Activated T-cell treated with anti-CD3 and anti-CD28 coated beads for 48 hours (primary cell): ENCODE results near the gene SEC14L6.

Experiments
- DNase-seq: peaks from one replicate; pipeline ENCODE4 v3.0.0-alpha.2; 2020; ENCODE audit warnings: low read depth

SEC14L6 gene

DNA sequence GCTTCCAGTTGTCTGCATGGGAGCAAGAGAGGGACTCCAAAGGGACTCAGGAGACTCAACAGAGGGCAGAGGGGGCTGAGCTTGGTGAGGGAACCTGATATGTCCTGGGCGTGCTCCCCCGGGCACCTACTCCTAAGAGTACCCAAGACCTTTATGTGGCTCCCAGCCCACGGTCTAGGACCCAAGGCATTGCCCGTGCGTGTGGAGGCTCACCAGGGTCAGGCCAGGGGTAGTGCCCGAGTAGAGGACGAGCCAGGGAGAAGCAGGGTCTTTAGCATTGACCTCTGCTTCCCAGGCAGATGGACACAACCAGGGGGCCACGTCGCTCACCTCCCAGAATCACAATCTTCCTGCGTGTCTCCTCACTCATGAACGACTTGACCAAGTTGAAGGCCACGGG is 54.4 kb downstream of the SEC14L6 start:
- no peak for DNase-seq

DNA sequence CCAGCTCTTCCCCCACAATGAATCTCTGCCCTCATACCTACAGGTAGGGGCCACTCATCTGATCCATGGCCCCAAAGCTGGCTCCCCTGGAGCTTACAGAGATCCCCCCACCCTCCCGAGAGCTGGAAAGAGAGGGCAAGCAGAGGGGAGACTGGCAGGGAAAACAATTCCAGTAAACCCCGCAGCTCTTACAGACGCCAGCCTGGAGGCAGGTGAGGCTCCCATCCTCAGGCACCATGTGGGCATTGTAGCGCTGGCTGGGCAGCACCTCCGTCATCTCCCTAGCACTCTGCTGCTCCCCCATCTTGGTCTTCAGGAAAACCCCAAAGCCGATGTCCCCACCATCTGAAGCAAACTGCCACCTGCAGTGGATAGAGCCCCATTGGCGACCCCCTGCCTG is 55.2 kb downstream of the SEC14L6 start:
- DNase-seq: no peak

DNA sequence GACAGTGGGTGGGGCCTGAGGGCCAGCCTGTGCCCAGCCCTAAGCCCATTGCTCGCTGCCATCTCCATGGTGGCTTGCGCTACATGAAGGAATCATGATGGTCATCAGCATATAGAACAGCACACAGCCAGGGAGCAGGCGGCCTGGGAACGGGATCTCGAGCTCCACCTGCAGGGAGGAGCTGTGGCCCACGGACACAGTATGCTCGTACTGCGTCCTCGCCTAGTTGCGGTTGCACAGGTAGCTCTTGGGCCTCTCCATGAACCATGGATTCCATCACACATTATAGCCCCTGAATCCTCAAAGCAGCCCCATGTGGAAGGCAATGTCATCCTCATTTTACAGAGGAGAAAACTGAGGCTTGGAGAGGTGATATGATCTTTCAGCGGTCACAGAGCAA is 56.1 kb downstream of the SEC14L6 start:
- no peak for DNase-seq

DNA sequence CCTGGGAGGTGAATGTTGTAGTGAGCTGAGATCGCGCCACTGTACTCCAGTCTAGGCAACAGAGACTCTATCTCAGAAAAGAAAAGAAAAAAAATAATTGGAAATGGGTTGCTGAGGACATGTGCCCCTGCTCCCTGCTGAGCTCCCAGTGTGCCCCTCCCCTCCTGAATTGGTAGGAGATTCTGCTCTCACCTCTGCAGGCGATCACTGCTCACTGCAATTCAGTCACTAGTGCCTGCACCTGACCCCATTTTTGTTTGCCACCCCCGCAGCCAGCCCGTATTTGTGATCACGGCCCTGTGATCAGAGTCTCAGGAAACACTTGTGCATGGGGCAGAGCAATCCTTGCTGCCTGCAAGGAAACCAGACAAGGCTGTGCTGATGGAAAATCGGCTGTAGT is 58.4 kb downstream of the SEC14L6 start:
- no peak for DNase-seq

DNA sequence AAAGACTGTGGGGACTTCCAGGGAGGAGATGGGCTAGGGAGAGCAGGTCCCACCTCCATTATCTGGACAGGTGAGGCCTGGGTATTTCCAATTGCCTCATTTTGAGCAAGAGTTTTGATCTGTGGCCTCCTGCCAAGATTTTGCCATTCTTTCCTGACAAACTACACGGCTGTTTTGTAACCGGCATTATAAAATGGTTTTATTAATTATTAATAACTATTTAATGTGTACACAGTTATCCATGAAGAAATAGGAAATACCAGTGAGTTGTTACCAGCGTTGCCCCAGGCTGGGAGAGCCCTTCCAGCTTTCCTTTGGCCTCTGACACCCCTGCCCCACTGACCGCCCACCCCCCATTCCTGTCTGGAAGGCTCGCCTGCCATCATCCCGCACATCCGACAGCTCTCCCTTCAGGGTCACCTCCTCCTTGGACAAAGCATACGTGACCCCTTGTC is 59.9 kb downstream of the SEC14L6 start:
- no peak for DNase-seq

DNA sequence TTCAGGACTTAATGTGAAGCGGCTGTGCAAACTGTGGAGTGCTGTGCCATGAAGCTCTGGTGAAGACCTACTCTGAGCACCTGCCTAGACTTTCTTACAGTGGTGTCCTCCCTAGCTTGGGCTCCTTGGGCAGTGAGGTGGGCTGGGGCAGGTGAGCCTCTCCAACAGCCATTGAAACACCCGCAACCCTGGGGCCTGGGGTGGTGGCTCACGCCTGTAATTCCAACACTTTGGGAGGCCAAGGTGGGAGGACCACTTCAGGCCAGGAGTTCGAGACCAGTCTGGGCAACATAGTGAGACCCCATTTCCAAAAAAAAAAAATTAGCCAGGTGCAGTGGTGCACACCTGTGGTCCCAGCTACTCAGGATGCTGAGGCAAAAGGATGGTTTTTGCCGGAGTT is 60.4 kb downstream of the SEC14L6 start:
- DNase-seq: no peak

DNA sequence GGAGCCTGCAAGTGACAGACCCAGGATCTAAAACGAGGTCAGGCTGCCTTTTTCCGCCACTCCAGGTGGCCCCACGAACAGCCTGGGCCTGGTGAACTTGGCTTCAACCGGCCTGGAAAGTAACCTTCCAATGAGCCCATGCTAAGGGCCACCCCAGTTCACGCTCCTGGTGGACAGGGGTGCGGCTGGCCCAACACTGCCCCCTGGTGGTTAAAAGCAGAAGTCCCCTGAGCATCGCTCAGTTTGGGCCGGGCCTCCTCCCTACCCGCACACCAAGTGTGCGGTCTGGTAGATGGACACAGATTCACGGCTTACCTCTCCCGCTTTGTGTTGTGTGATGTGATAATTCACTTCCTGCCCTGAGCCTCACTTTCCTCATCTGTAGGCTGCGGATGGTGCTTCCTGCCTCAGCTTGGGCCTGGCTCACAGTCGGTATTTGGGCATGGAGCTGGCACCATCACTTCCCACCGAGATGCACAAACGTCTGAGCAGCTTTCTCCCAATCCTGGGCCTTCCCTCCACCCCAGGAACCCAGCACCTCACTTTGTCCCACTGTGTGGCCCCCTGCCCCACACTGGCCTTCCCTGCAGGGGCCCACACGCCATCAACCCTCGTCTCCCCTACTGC is 61.1 kb downstream of the SEC14L6 start:
- peak; percentile 70 for DNase-seq

DNA sequence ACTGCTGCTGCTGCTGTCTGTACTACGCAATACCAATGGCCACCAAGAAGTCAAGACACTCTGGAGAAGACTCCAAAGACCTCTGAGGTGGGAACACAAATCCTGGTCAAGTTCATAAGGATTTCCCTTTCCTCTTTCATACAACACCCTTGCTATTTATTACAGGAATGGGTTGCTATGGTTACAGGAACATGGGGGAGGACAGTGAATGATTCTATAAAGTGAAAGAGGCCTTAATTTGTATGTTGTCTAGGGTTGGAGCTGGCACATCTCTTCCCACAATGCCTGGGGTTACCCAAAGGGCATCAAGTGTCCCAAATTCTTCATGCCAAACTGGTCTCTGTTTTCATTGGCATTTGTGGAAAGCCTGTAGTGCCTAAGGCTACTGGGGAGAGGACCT is 63.4 kb downstream of the SEC14L6 start:
- DNase-seq: no peak

DNA sequence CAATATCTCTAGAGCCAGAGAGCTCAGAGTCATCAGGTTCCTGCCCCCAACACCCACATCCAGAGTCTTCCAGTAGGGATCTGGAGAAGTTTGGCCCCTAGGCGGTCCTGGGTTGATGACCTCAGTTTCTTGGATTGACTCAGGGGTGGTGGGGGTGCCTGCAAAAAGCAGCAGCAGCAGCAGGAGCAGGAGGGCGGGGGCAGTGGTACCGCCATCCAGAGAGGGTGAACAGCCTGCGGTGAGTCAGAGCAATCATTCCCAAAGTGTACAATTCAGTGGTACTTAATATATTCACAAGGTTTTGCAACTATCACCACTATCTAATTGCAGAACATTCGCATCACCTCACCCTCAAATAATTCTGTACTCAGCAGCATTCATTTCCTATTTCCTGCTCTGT is 64.8 kb downstream of the SEC14L6 start:
- DNase-seq: no peak

DNA sequence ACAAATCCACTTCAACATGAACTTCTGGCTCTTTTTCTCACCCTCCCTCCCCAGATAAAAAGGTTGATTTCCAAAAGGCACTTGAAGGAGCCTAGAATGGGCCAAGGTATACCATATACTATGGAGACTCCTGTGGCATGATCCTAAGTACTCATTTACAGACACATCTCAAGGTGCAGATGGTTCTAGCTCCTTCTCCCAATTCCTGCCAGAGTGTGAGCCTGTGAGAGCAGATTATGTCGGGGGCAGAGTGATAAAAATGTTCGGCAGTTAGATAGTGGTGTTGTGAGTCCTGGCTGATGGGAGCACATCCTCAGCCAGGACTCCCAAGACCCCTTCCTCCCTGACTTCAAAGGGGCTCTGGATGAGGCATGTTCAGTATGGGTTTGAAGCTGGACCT is 66.6 kb downstream of the SEC14L6 start:
- no peak for DNase-seq

DNA sequence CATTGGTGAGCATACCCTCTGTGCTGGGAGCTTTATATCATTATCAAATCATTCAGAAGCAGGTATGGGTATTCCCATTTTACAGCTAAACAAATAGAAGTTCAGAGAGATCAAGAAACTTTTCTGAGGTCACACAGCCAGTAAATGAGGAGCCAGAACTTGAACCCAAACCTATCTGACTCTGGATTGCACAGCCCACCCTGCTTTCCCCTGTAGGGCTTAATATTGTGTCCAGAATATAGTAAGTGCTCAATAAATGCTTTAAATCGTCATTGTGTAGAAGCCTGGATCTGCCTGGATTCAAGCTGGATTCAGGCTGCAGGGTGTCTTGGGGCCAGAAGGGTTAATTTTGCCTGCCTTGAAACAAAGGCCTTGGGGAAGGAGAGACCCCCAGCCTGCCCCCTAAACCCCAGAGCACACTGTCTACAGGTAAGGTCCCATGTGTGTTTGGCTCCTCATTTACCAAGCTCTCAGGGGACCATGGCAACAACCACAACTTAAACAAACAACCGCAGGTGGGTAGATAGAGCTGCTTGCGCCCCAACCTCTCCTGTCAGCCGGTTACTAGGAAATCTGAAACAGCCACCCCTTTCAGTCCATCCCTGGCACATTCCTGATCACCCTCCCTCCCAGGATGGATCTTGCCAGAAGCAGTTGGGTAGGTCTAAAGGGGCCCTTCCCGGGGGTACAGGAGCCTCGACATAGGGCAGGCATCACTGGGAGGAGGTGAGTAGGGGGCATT is 71.7 kb downstream of the SEC14L6 start:
- no peak for DNase-seq

DNA sequence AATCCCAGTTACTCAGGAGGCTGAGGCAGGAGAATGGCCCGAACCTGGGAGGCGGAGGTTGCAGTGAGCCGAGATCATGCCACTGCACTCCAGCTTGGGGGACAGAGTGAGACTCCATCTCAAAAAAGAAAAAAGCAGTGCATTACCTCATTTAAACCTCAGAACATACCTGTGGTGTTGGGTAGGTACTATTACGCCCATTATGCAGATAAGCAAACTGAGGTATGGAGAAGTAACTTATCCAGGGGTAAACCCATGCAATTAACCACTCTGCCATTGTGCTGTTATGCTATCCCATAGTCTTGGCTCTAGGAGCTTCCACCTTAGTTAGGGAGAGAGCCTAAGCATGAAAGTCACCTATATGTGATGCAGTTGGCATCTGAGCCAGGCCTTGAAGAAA is 72.4 kb downstream of the SEC14L6 start:
- DNase-seq: no peak

DNA sequence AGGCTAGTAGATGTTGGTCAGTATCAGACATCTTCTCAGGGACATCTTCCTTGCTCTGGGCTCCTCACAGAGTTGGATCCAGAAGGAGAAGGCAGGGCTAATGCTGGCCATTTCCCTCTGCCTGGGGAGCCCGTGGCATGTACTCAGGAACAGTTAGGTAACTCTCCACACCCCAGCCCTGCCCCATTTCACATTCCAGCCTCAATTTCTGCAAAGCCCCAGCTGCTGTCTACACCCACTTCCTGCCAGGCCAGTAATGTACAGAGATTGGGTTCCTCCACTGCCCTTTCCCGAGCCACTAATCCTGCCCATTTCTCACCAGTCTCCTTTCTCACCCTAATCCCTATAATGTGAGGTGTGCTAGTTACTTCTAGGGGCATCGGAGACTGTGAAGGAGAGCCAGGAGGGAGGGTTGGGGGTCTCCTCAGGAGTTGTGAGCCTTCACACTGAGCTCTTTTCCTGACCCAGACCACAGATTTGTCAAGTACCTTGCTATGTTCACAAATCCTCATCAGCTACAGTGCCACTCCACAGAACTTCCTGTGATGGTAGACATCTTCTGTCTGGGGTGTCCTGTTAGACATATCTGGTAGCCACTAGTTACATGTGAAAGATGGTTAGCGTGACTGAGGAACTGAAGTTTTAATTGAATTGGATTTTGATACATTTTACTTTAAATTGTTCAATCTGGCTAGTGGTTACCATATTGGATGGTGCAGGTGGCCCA is 73.4 kb downstream of the SEC14L6 start:
- no peak for DNase-seq
